GM12878 (cell line): ENCODE data around the gene HLX. TPM values are rescaled to one million over a fixed set of nuclear protein-coding genes. Genes with fewer than 3 reads are reported as not detected.

Source experiments
- NFYA ChIP-seq: IDR thresholded peaks from 2 replicates; pipeline ENCODE4 v1.6.1; 2011; ENCODE audit warnings: low read depth, mild to moderate bottlenecking, low read length, improper control_type of control experiment, borderline replicate concordance
- polyA plus RNA-seq, 11 experiments: library from polyadenylated mRNA; depleted of rRNA in 4 of 11; unstranded in 6 of 11; stranded (reverse) in 5 of 11; fragments of >200 nt; fragmentation: Nextera tagmentation in 4 of 11; fragmentation: Illumina TruSeq in 1 of 11; extraction: Ambion mirVana in 4 of 11; extraction: Trizol in 1 of 11; gene quantifications; 1 replicate in 1 of 11; 2 replicates in 10 of 11; pipeline versions ENCODE4 v1.2.1 to v1.2.3, GENCODE V29; 2011 to 2016; ENCODE audit warnings: inconsistent platforms in 2 of 11, missing spikeins in 2 of 11, low read depth in 1 of 11
- total RNA-seq, 4 experiments: library from RNA; depleted of rRNA in 3 of 4; stranded (reverse); fragments of >200 nt in 3 of 4; fragmentation: Illumina TruSeq in 1 of 4; extraction: Trizol in 1 of 4; gene quantifications; 2 replicates each; pipeline versions ENCODE4 v1.2.1 to v1.2.3, GENCODE V29; 2013 to 2021
- TF ChIP-seq, protein P1 (sequence below): fragments of 450-650 bp; IDR thresholded peaks from 2 replicates; pipeline ENCODE4 v1.6.1; 2016; ENCODE audit warnings: mild to moderate bottlenecking, moderate library complexity, borderline replicate concordance
- TF ChIP-seq, protein P2 (sequence below): IDR thresholded peaks from 2 replicates; pipeline ENCODE4 v1.6.1; 2012; ENCODE audit warnings: mild to moderate bottlenecking, low read depth, low read length
- TF ChIP-seq, protein P3 (sequence below): fragments of 450-650 bp; IDR thresholded peaks from 2 replicates; pipeline ENCODE4 v1.6.1; 2016; ENCODE audit warnings: mild to moderate bottlenecking

The HLX gene
- total and polyA plus RNA-seq, 10 of the 15 experiments (the other 5 are each of a cell fraction or from before 2014, with no cell fraction given), result 0.11 to 2.3 (median 1.1) TPM

DNA sequence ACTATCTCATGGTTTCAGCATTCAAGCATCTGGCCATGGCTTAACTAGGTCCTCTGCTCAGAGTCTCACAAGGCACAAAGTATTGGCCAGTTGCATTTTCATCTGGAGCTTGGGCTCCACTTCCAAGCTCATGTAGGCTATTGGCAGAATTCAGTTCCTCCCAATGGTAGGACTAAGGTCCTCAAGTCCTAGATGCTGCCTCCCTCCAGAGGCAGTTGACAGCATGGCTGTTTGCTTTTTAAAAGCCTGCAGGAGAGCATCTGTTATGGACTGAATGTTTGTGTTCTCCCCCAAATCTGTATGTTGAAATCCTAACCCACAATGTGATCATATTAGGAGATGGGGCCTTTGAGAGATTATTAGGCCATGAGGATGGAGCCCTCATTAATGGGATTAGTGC, 38.0 kb upstream of the HLX start (continued):
- TF ChIP-seq, protein P1, sequence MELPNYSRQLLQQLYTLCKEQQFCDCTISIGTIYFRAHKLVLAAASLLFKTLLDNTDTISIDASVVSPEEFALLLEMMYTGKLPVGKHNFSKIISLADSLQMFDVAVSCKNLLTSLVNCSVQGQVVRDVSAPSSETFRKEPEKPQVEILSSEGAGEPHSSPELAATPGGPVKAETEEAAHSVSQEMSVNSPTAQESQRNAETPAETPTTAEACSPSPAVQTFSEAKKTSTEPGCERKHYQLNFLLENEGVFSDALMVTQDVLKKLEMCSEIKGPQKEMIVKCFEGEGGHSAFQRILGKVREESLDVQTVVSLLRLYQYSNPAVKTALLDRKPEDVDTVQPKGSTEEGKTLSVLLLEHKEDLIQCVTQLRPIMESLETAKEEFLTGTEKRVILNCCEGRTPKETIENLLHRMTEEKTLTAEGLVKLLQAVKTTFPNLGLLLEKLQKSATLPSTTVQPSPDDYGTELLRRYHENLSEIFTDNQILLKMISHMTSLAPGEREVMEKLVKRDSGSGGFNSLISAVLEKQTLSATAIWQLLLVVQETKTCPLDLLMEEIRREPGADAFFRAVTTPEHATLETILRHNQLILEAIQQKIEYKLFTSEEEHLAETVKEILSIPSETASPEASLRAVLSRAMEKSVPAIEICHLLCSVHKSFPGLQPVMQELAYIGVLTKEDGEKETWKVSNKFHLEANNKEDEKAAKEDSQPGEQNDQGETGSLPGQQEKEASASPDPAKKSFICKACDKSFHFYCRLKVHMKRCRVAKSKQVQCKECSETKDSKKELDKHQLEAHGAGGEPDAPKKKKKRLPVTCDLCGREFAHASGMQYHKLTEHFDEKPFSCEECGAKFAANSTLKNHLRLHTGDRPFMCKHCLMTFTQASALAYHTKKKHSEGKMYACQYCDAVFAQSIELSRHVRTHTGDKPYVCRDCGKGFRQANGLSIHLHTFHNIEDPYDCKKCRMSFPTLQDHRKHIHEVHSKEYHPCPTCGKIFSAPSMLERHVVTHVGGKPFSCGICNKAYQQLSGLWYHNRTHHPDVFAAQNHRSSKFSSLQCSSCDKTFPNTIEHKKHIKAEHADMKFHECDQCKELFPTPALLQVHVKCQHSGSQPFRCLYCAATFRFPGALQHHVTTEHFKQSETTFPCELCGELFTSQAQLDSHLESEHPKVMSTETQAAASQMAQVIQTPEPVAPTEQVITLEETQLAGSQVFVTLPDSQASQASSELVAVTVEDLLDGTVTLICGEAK, result no peak
- no peak for TF ChIP-seq NFYA
- TF ChIP-seq, protein P2, sequence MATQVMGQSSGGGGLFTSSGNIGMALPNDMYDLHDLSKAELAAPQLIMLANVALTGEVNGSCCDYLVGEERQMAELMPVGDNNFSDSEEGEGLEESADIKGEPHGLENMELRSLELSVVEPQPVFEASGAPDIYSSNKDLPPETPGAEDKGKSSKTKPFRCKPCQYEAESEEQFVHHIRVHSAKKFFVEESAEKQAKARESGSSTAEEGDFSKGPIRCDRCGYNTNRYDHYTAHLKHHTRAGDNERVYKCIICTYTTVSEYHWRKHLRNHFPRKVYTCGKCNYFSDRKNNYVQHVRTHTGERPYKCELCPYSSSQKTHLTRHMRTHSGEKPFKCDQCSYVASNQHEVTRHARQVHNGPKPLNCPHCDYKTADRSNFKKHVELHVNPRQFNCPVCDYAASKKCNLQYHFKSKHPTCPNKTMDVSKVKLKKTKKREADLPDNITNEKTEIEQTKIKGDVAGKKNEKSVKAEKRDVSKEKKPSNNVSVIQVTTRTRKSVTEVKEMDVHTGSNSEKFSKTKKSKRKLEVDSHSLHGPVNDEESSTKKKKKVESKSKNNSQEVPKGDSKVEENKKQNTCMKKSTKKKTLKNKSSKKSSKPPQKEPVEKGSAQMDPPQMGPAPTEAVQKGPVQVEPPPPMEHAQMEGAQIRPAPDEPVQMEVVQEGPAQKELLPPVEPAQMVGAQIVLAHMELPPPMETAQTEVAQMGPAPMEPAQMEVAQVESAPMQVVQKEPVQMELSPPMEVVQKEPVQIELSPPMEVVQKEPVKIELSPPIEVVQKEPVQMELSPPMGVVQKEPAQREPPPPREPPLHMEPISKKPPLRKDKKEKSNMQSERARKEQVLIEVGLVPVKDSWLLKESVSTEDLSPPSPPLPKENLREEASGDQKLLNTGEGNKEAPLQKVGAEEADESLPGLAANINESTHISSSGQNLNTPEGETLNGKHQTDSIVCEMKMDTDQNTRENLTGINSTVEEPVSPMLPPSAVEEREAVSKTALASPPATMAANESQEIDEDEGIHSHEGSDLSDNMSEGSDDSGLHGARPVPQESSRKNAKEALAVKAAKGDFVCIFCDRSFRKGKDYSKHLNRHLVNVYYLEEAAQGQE, result no peak
- TF ChIP-seq, protein P3, sequence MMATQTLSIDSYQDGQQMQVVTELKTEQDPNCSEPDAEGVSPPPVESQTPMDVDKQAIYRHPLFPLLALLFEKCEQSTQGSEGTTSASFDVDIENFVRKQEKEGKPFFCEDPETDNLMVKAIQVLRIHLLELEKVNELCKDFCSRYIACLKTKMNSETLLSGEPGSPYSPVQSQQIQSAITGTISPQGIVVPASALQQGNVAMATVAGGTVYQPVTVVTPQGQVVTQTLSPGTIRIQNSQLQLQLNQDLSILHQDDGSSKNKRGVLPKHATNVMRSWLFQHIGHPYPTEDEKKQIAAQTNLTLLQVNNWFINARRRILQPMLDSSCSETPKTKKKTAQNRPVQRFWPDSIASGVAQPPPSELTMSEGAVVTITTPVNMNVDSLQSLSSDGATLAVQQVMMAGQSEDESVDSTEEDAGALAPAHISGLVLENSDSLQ, result no peak
- TF ChIP-seq, all 136 proteins: peak for 0
